Keratinocyte (primary cell): ENCODE results near the gene RBM38. TPM values are rescaled to one million over a fixed set of nuclear protein-coding genes. Genes with fewer than 3 reads are reported as not detected.

Source experiments
- DNase-seq: peaks from one replicate; pipeline ENCODE4 v3.0.0-alpha.2; 2011; ENCODE audit warnings: low read depth, missing footprints, low spot score
- FAIRE-seq: peaks from 2 replicates; lab custom pipeline; 2011; peaks lifted over from hg19 to GRCh38; lab: Jason Lieb, UNC
- H2AFZ ChIP-seq: 2 replicates; pipeline ENCODE4 v1.6.0; 2012; ENCODE audit warnings: low read length, control low read depth, inconsistent platforms; ENCODE audit not compliant: control insufficient read depth
- H3K27ac ChIP-seq: 2 replicates; pipeline ENCODE4 v1.5.1; 2011; ENCODE audit warnings: low read length; ENCODE audit not compliant: control insufficient read depth, insufficient read depth
- H3K27me3 ChIP-seq: 3 replicates; pipeline ENCODE4 v1.6.0; 2011; ENCODE audit warnings: low read length; ENCODE audit not compliant: control insufficient read depth, insufficient read depth; ENCODE audit errors: extremely low read depth
- H3K36me3 ChIP-seq, 2 experiments: 2 replicates in 1 of 2; 3 replicates in 1 of 2; pipeline ENCODE4 v1.5.1; 2011; ENCODE audit warnings: low read length in 2 of 2, mild to moderate bottlenecking in 1 of 2; ENCODE audit not compliant: control insufficient read depth in 2 of 2, insufficient read depth in 2 of 2; ENCODE audit errors: extremely low read depth in 1 of 2
- H3K4me1 ChIP-seq: 3 replicates; pipeline ENCODE4 v1.5.1; 2011; ENCODE audit warnings: low read length; ENCODE audit not compliant: control insufficient read depth, insufficient read depth; ENCODE audit errors: extremely low read depth
- H3K4me2 ChIP-seq: 3 replicates; pipeline ENCODE4 v1.6.0; 2011; ENCODE audit warnings: low read depth, low read length; ENCODE audit not compliant: control insufficient read depth, insufficient read depth; ENCODE audit errors: extremely low read depth
- H3K4me3 ChIP-seq, 3 experiments: fragments of 200-600 bp in 1 of 3; sonication (generic) in 1 of 3; 2 replicates in 2 of 3; 3 replicates in 1 of 3; pipeline ENCODE4 v1.5.1; 2011 to 2016; ENCODE audit warnings: low read length in 3 of 3, mild to moderate bottlenecking in 3 of 3, control low read depth in 2 of 3, inconsistent platforms in 1 of 3, low read depth in 1 of 3, mixed read lengths in 1 of 3, mixed run types in 1 of 3, moderate library complexity in 1 of 3; ENCODE audit not compliant: control insufficient read depth in 2 of 3, insufficient read depth in 2 of 3; ENCODE audit errors: extremely low read depth in 1 of 3
- H3K79me2 ChIP-seq: 2 replicates; pipeline ENCODE4 v1.6.0; 2012; ENCODE audit warnings: low read length; ENCODE audit not compliant: control insufficient read depth, insufficient read depth
- H3K9ac ChIP-seq: 3 replicates; pipeline ENCODE4 v1.6.0; 2011; ENCODE audit warnings: low read length; ENCODE audit not compliant: control insufficient read depth, insufficient read depth; ENCODE audit errors: extremely low read depth
- H3K9me1 ChIP-seq: 3 replicates; pipeline ENCODE4 v1.6.0; 2011; ENCODE audit warnings: low read length; ENCODE audit not compliant: control insufficient read depth, insufficient read depth; ENCODE audit errors: extremely low read depth
- H3K9me3 ChIP-seq: 2 replicates; pipeline ENCODE4 v1.5.1; 2012; ENCODE audit warnings: low read depth, low read length; ENCODE audit not compliant: control insufficient read depth
- H4K20me1 ChIP-seq: 3 replicates; pipeline ENCODE4 v1.6.0; 2011; ENCODE audit warnings: low read length; ENCODE audit not compliant: control insufficient read depth, insufficient read depth; ENCODE audit errors: extremely low read depth
- EZH2 ChIP-seq: IDR thresholded peaks from one replicate; pipeline ENCODE4 v1.6.1; 2012; ENCODE audit warnings: inconsistent platforms, mild to moderate bottlenecking, low read length, moderate library complexity
- dilution Hi-C: fragments of 300-500 bp; cut with MboI; formaldehyde crosslinking; loops from one replicate; pipeline ENCODE4 v1.7.0; 2020; ENCODE audit warnings: low sequenced_read_pairs; ENCODE audit not compliant: extremely low pct_ligation_motif_present
- polyA plus RNA-seq, 5 experiments: library from polyadenylated mRNA; depleted of rRNA in 3 of 5; stranded (reverse) in 3 of 5; stranded (forward) in 1 of 5; unstranded in 1 of 5; fragments of >200 nt; gene quantifications; 1 replicate in 1 of 5; 2 replicates in 3 of 5; 3 replicates in 1 of 5; pipeline versions ENCODE4 v1.2.1 to v1.2.3, GENCODE V29; 2011 to 2012; ENCODE audit warnings: missing spikeins in 2 of 5, low read depth in 1 of 5, low replicate concordance in 1 of 5
- TF ChIP-seq, protein P1 (sequence below), 3 experiments: IDR thresholded peaks in 1 of 3; conservative IDR thresholded peaks in 1 of 3; optimal IDR thresholded peaks in 1 of 3; 2 replicates in 2 of 3; 3 replicates in 1 of 3; pipeline versions ENCODE3 to v1.5.1; 2011; ENCODE audit warnings: low read length in 3 of 3, mild to moderate bottlenecking in 3 of 3, moderate library complexity in 2 of 3, control low read depth in 1 of 3, inconsistent platforms in 1 of 3; ENCODE audit not compliant: insufficient read depth in 2 of 3; ENCODE audit errors: extremely low read depth in 1 of 3

Gene RBM38
- polyA plus RNA-seq, 1 donor (not counting 4 experiments of a cell fraction or from before 2014, with no cell fraction given): 5.1 TPM

DNA sequence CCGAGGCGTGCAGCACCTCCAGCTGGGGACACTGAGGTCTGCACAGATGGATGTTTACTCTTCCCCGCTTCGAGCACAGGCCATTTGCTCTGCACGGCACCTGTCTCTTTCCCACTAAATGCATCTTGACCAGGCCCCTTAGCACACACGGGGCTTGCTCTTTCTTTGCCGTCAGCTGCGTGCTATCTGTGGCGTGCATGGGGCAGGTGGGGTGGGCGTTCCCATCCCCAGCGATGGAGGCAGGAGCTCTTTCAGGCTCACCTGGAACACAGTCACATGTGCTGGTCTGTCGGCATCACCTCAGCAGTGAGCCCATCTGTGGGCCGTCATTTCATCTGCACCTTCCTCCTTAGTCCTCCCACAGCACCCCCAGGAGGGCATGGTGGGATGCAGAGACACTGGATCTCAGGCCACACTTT lies 35.1 kb downstream of the RBM38 start:
- no peak for FAIRE-seq
- no peaks in the 10 kb centered on the region for H3K79me2 ChIP-seq
- DNase-seq: no peak
- H3K27me3 ChIP-seq: peaks cover 39% of the 10 kb centered on the region
- no peak overlapping the region for H3K27ac ChIP-seq
- TF ChIP-seq EZH2: no peak
- TF ChIP-seq, protein P1, sequence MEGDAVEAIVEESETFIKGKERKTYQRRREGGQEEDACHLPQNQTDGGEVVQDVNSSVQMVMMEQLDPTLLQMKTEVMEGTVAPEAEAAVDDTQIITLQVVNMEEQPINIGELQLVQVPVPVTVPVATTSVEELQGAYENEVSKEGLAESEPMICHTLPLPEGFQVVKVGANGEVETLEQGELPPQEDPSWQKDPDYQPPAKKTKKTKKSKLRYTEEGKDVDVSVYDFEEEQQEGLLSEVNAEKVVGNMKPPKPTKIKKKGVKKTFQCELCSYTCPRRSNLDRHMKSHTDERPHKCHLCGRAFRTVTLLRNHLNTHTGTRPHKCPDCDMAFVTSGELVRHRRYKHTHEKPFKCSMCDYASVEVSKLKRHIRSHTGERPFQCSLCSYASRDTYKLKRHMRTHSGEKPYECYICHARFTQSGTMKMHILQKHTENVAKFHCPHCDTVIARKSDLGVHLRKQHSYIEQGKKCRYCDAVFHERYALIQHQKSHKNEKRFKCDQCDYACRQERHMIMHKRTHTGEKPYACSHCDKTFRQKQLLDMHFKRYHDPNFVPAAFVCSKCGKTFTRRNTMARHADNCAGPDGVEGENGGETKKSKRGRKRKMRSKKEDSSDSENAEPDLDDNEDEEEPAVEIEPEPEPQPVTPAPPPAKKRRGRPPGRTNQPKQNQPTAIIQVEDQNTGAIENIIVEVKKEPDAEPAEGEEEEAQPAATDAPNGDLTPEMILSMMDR (optimal IDR thresholded peaks at IDR 0.05 in 1 of 3, IDR thresholded peaks at IDR 0.05 in 1 of 3, conservative IDR thresholded peaks at IDR 0.05 in 1 of 3; ENCODE audit: extremely low read depth in 1 of 3, insufficient read depth in 2 of 3, low read length in 3 of 3): no peak
- no peak overlapping the region for H3K4me2 ChIP-seq
- H3K9me1 ChIP-seq: no peaks in the 10 kb centered on the region
- no peaks in the 10 kb centered on the region for H3K4me1 ChIP-seq
- H3K9me3 ChIP-seq: no peaks in the 10 kb centered on the region
- no peaks in the 10 kb centered on the region for H3K36me3 ChIP-seq
- no peak overlapping the region for H2AFZ ChIP-seq
- dilution Hi-C loops: no loop called here
- H3K4me3 ChIP-seq: no peak overlapping the region
- no peak overlapping the region for H3K9ac ChIP-seq
- H4K20me1 ChIP-seq: no peaks in the 10 kb centered on the region

DNA sequence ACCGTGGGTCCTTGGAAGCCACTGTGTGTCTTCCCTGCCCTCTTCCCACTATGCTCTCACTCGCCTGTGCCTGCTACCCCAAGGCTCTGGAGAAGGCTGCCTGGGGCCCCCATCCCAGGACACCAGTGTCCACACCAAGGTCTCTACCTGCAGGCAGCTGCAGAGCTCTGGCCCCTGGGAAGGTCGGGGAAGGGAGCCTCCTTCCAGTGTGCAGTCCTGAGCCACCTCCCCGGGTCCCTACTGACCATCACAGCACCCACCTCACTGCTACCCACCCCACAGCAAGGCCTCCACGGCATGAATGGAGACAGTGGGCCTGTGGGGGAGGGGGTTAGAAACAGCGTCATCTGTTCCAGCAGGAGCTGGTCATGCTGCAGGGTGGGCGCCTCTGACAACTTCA lies 35.6 kb downstream of the RBM38 start:
- Histone ChIP-seq H3K9me3 (no peaks in the 10 kb centered on the region), H4K20me1 (no peaks in the 10 kb centered on the region), H3K4me1 (no peaks in the 10 kb centered on the region), H3K27ac (no peak overlapping the region), H3K9me1 (no peaks in the 10 kb centered on the region), H3K9ac (no peak overlapping the region), H3K4me3 (no peak overlapping the region), H3K79me2 (no peaks in the 10 kb centered on the region), H2AFZ (no peak overlapping the region), H3K36me3 (no peaks in the 10 kb centered on the region), H3K27me3 (peaks cover 34% of the 10 kb centered on the region), H3K4me2 (no peak overlapping the region)
- FAIRE-seq (no peak), DNase-seq (no peak)
- no peak for TF ChIP-seq EZH2
- TF ChIP-seq, protein P1 (optimal IDR thresholded peaks at IDR 0.05 in 1 of 3, IDR thresholded peaks at IDR 0.05 in 1 of 3, conservative IDR thresholded peaks at IDR 0.05 in 1 of 3; ENCODE audit: extremely low read depth in 1 of 3, insufficient read depth in 2 of 3, low read length in 3 of 3): no peak
- dilution Hi-C loops: no loop called here
